HepG2 (cell line): ENCODE results near the gene POFUT2. TPM values are rescaled to one million over a fixed set of nuclear protein-coding genes. Genes with fewer than 3 reads are reported as not detected.
A peak's percentile ranks its signal among the peaks of the same experiment; 100 is the strongest.

Experiments used
- ATM ChIP-seq: fragments of 450-650 bp; IDR thresholded peaks from 2 replicates; pipeline ENCODE4 v1.7.1; 2017; ENCODE audit warnings: mild to moderate bottlenecking, borderline replicate concordance
- BRCA1 ChIP-seq: sonication (generic); formaldehyde crosslinking; IDR thresholded peaks from 2 replicates; pipeline ENCODE4 v1.4.0; 2020; ENCODE audit warnings: missing genetic modification reagents
- CCDC6 ChIP-seq: sonication (generic); formaldehyde crosslinking; IDR thresholded peaks from 2 replicates; pipeline ENCODE4 v1.8.1; 2022; ENCODE audit warnings: mild to moderate bottlenecking, missing genetic modification reagents, moderate library complexity
- ERF ChIP-seq: IDR thresholded peaks from 2 replicates; pipeline ENCODE4 v1.6.1; 2018; ENCODE audit warnings: missing biosample characterization, missing genetic modification reagents
- HNF4A ChIP-seq: sonication (generic); formaldehyde crosslinking; IDR thresholded peaks from 2 replicates; pipeline ENCODE4 v1.4.0; 2020; ENCODE audit warnings: missing genetic modification reagents
- HNRNPH1 ChIP-seq: fragments of 200-400 bp; formaldehyde crosslinking; optimal IDR thresholded peaks from 2 replicates; pipeline ENCODE3; 2017; ENCODE audit warnings: mild to moderate bottlenecking, low read depth, low read length
- KLF11 ChIP-seq: IDR thresholded peaks from 2 replicates; pipeline ENCODE4 v1.6.1; 2016; ENCODE audit warnings: missing compliant biosample characterization
- KLF15 ChIP-seq: sonication (generic); formaldehyde crosslinking; IDR thresholded peaks from 2 replicates; pipeline ENCODE4 v1.8.1; 2023; ENCODE audit warnings: borderline replicate concordance, mild to moderate bottlenecking, inconsistent platforms, missing genetic modification reagents, mixed read lengths
- MAFK ChIP-seq, 2 experiments: IDR thresholded peaks in 1 of 2; conservative IDR thresholded peaks in 1 of 2; 2 replicates each; pipeline ENCODE4 v1.6.1; 2011; ENCODE audit warnings: improper control_type of control experiment in 2 of 2, low read length in 2 of 2
- TMF1 ChIP-seq: sonication (generic); formaldehyde crosslinking; IDR thresholded peaks from 2 replicates; pipeline ENCODE4 v1.8.1; 2022; ENCODE audit warnings: low read depth, missing genetic modification reagents
- TOE1 ChIP-seq: sonication (generic); formaldehyde crosslinking; IDR thresholded peaks from 2 replicates; pipeline ENCODE4 v1.4.0; 2020; ENCODE audit warnings: mild to moderate bottlenecking, missing genetic modification reagents
- XBP1 ChIP-seq: sonication (generic); formaldehyde crosslinking; IDR thresholded peaks from 2 replicates; pipeline ENCODE4 v1.5.0; 2020; ENCODE audit warnings: missing genetic modification reagents
- ZNF549 ChIP-seq: sonication (generic); formaldehyde crosslinking; IDR thresholded peaks from 2 replicates; pipeline ENCODE4 v1.5.0; 2020; ENCODE audit warnings: missing genetic modification reagents
- ZNF724P ChIP-seq: sonication (generic); formaldehyde crosslinking; IDR thresholded peaks from 2 replicates; pipeline ENCODE4 v1.8.0; 2022; ENCODE audit warnings: missing genetic modification reagents, borderline replicate concordance
- ZSCAN30 ChIP-seq: sonication (generic); formaldehyde crosslinking; IDR thresholded peaks from 2 replicates; pipeline ENCODE4 v1.5.0; 2020; ENCODE audit warnings: mild to moderate bottlenecking, missing genetic modification reagents
- polyA plus RNA-seq, 8 experiments: library from polyadenylated mRNA; depleted of rRNA in 3 of 8; stranded (reverse) in 7 of 8; unstranded in 1 of 8; fragments of >200 nt; fragmentation: Illumina TruSeq in 4 of 8; extraction: Trizol in 4 of 8; gene quantifications; 2 replicates each; pipeline versions ENCODE4 v1.2.1 to v1.2.3, GENCODE V29; 2011 to 2016; ENCODE audit warnings: low read depth in 4 of 8, missing spikeins in 1 of 8, mixed read lengths in 1 of 8; ENCODE audit not compliant: insufficient read depth in 1 of 8
- total RNA-seq, 5 experiments: library from RNA; depleted of rRNA; stranded (reverse); fragments of >200 nt; fragmentation: Illumina TruSeq; extraction: Trizol; gene quantifications; 2 replicates each; pipeline ENCODE4 v1.2.3, GENCODE V29; 2016; ENCODE audit warnings: low read depth in 1 of 5
- TF ChIP-seq, protein P1 (sequence below): IDR thresholded peaks from 2 replicates; pipeline ENCODE4 v1.6.1; 2016; ENCODE audit warnings: missing compliant biosample characterization, missing genetic modification reagents, borderline replicate concordance
- TF ChIP-seq, protein P2 (sequence below): sonication (generic); formaldehyde crosslinking; IDR thresholded peaks from 2 replicates; pipeline ENCODE4 v1.5.1; 2020; ENCODE audit warnings: missing genetic modification reagents, mild to moderate bottlenecking, borderline replicate concordance
- TF ChIP-seq, protein P3 (sequence below): sonication (generic); formaldehyde crosslinking; IDR thresholded peaks from 2 replicates; pipeline ENCODE4 v1.8.1; 2022; ENCODE audit warnings: mild to moderate bottlenecking, missing genetic modification reagents
- TF ChIP-seq, protein P4 (sequence below): IDR thresholded peaks from 2 replicates; pipeline ENCODE4 v1.6.1; 2018; ENCODE audit warnings: missing genetic modification reagents
- TF ChIP-seq, protein P5 (sequence below): sonication (generic); formaldehyde crosslinking; IDR thresholded peaks from 2 replicates; pipeline ENCODE4 v1.4.0; 2020; ENCODE audit warnings: missing genetic modification reagents
- TF ChIP-seq, protein P6 (sequence below): sonication (generic); formaldehyde crosslinking; IDR thresholded peaks from 2 replicates; pipeline ENCODE4 v1.4.0; 2020; ENCODE audit warnings: mild to moderate bottlenecking, missing genetic modification reagents
- TF ChIP-seq, protein P7 (sequence below): sonication (generic); formaldehyde crosslinking; IDR thresholded peaks from 2 replicates; pipeline ENCODE4 v1.4.0; 2020; ENCODE audit warnings: mild to moderate bottlenecking, missing genetic modification reagents

Gene POFUT2
- total and polyA plus RNA-seq, 2 of the 13 experiments (the other 11 are each of a cell fraction or from before 2014, with no cell fraction given), result 22.8 to 24.0 TPM

DNA sequence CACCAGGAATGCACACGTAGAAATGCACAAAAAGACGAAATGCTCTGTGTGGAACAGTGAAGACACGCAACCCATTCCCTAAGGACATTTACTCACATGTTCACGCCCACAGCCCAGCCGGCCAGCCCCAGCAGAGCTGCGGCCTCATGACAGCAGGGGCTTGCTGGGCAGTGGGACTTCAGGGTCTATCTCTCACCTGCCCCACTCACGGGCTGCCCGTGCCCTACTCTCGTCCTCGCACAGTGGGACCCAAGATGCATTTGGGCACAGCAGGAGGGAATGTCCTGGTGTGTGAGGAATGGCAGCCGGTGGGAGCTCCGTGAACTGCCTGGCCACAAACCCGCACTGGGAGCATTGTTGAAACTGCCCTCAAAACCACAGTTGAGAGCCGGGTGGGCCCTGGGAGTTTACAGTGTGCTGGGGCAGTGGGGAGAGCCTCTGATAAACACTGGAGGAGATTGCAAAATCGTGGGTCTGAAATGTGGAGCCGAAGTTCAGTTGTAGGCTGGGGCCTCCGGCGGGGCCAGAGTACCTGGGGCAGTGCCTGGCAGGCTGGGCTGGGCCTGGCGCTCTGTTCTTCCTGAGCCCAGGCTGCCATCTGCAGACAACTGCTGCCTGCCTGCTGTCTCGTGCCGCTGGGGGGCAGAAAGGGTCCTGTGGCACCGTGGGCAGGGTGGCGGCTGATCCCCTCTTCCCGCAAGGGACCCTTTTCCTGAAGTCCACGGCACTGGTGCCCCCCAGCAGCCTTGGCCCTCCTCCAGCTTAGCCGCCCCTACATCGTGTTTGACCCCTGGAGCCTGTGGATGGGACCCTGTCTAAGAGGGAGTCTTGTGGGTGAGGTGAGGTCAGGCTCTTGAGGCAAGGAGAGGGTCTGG is 20.7 kb upstream of the POFUT2 start (continued):
- TF ChIP-seq MAFK (conservative IDR thresholded peaks at IDR 0.05 in 1 of 2, IDR thresholded peaks at IDR 0.05 in 1 of 2; ENCODE audit: low read length in 2 of 2) (no peak), ZSCAN30 (no peak), ERF (peak; percentile 82), BRCA1 (CRISPR knock-in tag) (no peak), ZNF549 (CRISPR knock-in tag) (no peak), XBP1 (CRISPR knock-in tag) (no peak), KLF11 (CRISPR knock-in tag) (peak; percentile 30; the same call in 1 of the 2 replicates), TMF1 (no peak), TOE1 (no peak), HNRNPH1 (no peak), CCDC6 (CRISPR knock-in tag) (no peak), KLF15 (CRISPR knock-in tag) (peak; percentile 58; the same call in 1 of the 2 replicates), ATM (no peak), ZNF724P (CRISPR knock-in tag) (0 out of 2 replicates have a peak, but pooled peaks have one; percentile 23), HNF4A (CRISPR knock-in tag) (peak; percentile 94)
- TF ChIP-seq, protein P1, sequence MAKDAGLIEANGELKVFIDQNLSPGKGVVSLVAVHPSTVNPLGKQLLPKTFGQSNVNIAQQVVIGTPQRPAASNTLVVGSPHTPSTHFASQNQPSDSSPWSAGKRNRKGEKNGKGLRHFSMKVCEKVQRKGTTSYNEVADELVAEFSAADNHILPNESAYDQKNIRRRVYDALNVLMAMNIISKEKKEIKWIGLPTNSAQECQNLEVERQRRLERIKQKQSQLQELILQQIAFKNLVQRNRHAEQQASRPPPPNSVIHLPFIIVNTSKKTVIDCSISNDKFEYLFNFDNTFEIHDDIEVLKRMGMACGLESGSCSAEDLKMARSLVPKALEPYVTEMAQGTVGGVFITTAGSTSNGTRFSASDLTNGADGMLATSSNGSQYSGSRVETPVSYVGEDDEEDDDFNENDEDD (CRISPR knock-in tag), result peak; percentile 39; the same call in 1 of the 2 replicates
- TF ChIP-seq, protein P2, sequence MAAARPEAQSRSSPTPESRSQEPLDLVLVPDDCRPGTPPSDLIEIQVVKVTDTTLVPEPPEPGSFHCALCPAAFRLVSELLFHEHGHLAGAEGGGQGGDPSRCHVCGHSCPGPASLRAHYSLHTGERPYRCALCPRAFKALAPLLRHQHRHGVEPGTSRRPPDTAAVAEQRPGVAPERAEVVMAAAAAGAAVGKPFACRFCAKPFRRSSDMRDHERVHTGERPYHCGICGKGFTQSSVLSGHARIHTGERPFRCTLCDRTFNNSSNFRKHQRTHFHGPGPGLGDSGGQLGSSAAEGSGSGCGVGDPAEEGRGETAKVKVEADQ (CRISPR knock-in tag), result peak; percentile 55; the same call in 1 of the 2 replicates
- TF ChIP-seq, protein P3, sequence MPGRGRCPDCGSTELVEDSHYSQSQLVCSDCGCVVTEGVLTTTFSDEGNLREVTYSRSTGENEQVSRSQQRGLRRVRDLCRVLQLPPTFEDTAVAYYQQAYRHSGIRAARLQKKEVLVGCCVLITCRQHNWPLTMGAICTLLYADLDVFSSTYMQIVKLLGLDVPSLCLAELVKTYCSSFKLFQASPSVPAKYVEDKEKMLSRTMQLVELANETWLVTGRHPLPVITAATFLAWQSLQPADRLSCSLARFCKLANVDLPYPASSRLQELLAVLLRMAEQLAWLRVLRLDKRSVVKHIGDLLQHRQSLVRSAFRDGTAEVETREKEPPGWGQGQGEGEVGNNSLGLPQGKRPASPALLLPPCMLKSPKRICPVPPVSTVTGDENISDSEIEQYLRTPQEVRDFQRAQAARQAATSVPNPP (CRISPR knock-in tag), result no peak
- TF ChIP-seq, protein P4, sequence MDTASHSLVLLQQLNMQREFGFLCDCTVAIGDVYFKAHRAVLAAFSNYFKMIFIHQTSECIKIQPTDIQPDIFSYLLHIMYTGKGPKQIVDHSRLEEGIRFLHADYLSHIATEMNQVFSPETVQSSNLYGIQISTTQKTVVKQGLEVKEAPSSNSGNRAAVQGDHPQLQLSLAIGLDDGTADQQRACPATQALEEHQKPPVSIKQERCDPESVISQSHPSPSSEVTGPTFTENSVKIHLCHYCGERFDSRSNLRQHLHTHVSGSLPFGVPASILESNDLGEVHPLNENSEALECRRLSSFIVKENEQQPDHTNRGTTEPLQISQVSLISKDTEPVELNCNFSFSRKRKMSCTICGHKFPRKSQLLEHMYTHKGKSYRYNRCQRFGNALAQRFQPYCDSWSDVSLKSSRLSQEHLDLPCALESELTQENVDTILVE, result no peak
- TF ChIP-seq, protein P5, sequence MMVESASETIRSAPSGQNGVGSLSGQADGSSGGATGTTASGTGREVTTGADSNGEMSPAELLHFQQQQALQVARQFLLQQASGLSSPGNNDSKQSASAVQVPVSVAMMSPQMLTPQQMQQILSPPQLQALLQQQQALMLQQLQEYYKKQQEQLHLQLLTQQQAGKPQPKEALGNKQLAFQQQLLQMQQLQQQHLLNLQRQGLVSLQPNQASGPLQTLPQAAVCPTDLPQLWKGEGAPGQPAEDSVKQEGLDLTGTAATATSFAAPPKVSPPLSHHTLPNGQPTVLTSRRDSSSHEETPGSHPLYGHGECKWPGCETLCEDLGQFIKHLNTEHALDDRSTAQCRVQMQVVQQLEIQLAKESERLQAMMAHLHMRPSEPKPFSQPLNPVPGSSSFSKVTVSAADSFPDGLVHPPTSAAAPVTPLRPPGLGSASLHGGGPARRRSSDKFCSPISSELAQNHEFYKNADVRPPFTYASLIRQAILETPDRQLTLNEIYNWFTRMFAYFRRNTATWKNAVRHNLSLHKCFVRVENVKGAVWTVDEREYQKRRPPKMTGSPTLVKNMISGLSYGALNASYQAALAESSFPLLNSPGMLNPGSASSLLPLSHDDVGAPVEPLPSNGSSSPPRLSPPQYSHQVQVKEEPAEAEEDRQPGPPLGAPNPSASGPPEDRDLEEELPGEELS (CRISPR knock-in tag), result peak; percentile 88
- TF ChIP-seq, protein P6, sequence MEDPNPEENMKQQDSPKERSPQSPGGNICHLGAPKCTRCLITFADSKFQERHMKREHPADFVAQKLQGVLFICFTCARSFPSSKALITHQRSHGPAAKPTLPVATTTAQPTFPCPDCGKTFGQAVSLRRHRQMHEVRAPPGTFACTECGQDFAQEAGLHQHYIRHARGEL (CRISPR knock-in tag), result no peak
- TF ChIP-seq, protein P7, sequence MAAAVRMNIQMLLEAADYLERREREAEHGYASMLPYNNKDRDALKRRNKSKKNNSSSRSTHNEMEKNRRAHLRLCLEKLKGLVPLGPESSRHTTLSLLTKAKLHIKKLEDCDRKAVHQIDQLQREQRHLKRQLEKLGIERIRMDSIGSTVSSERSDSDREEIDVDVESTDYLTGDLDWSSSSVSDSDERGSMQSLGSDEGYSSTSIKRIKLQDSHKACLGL (CRISPR knock-in tag), result peak; percentile 62; the same call in 1 of the 2 replicates
